Stimulated activated CD4-positive, alpha-beta T cell treated with anti-CD3 and anti-CD28 coated beads, Interleukin-4, amount 100 ng/mL, for 24 hours (primary cell): ENCODE results near the gene ZMIZ1.

ENCODE experiments used
- DNase-seq: peaks from one replicate; pipeline ENCODE4 v3.0.0-alpha.2; 2020

Gene ZMIZ1

DNA sequence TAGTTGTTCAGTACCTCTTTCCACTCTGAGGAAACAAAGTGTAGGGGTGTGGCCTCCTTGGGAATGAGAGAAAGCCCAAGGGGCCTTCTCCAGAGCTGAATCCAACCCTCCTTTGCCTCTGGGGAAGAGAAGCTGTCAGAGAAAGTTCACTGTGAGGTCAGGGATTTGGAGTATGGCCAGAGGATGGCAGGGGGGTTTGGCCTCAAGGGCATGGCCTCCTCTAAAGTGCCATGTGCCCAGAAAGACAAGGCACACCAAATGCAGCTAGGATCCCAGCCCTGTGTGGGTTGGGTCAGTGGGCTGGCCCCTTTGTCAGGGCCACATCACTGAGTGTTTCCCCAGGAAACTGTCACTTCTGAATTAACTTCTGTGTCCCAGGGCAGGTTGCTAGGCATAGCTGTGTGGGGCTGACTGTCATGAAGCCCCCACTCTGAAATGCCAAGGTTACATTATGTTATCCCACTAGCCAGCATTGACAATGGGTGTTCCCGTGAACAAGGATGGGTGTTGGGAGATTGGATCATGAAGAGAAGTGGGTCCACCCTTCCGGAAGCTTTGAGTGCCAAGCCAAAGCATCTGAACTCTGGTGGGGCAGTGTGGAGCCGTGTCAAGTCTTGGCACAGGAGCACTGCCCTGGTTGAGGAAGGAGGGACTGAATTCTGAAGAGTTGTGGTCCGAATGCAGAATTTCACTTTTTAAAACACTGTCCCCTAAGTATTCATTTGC, 123.3 kb downstream of the ZMIZ1 start:
- no peak for DNase-seq

DNA sequence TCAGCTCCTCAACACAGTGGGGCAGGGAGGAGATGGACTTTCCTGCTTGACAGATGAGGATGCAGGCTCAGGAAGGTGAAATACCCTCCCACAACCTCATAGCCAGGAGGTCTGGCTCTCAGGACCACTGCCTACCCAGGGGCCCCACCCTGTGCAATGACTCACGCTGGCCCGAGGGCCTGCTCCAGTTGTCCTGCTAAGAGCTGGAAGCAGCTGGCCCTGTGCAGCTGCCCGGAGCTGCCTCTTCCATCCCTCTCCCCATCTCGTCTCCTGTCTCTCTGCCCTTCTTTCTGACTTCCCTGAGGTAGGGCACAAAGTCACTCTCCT, 123.9 kb downstream of the ZMIZ1 start:
- no peak for DNase-seq

DNA sequence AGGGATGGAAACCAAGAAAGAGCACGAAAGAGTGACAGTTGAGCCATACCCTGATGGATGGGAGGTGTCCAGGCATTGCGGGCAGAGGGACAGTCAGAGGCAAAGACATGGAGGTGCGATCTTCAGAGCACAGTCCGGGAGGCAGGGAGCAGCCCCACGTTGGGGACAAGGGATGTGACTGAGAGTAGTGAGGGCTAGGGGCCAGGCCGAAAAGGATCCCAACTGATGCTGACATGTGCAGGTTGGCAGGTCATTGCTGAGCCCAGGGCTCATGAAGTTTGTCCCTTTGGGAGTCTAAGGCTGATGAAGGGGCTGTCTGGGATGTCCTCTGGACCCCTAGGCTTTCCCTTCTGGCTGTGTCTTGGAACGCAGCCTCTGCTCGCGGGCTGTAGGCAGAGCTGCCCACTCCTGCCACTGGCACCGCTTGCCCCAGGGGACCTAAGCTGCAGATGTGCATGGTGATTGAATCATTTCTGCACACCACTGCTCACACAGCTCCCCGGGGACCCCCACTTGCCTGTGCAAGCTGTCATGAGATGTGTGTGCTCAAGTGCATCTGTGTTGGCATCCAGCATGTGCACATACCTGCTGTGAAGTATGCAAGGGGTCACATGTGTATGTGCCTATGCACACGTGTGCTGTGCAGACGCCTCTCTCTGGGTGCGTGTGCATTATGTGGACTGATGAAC, 125.1 kb downstream of the ZMIZ1 start:
- DNase-seq = no peak

DNA sequence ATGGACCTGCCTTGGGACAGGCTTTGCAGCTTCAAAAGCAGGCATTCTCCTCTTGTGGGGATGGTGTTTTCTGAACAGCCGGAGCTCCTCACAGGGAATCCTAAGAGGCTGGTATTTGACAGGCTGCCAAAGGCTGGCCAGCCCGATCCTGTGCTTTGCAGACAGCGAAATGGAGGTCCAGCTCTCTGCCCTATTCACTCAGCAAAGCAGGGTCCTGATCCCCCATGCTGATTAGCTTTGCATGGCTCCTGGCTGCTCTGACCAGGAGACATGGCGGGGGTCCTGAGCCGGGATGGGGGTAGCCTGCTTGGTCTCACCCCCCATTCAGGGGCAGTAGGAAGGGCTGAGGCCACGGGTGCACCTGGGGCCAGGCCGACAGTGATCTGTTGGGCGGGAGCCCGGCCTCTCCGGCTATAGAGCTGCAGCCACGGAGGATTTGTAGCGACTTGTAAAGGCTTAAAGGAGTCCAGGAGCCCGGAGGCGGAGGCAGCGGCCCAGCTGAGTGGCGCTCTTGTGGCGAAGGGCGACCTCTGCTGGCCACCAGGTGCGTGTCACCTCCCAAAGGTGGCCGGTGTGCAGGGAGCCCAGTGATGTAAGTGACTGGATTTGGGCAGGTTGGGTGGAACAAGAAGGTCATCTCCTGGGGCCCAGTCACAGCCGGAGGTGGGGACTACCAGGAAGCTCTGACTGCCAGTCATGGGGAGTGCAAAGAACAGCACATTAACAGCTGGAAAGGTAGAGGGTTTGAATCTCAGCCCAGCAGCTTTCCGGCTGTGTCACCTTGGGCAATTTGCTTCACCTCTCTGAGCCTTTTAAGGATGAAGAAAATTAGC, 126.5 kb downstream of the ZMIZ1 start:
- peak; percentile 79 for DNase-seq

DNA sequence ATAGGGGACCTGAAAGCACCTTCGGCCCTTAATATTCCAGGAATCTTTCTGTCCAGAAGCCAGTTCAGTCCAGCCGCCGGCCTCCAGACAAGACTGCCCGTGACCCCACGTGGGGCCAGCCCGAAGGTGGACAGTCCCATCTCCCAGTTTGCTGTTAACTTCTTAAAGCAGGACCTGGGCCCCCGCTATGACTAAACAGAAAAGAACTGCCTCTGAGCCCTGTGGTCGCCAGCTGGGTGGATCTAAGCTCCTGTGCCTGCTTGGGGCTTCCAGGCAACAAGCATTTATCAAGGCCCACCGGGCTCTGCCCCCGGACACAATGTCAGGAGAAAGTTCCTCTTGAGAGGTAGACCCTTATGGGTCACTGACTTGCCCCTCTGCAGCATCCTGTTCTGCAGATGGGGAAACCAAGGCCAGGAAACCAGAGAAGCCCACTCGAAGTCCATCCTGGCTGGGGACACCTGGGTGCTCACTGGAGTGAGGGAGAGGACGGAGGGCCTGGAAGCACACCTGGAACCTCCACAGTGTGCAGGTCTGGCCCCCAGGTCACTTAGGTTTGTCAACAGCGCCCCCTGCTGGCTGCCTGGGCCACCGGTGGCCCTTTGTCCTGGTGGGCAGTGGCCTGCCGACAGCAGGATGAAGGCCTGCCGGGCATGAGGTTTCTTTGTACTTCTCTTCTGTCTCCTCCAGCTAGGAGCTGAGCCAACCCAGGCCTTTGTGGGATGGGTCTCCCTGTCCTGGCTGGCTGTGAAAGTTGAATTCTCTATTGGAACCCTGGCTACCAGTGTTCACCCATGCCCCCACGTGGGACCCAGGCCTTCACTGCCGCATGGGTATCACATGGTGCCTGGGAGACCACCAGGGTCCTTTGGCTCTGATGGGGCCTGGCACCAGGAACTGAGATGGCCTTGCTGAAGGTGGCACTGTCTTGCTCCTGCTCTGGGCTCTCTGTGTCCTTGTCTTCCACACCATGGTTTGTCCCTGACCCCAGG, 128.0 kb downstream of the ZMIZ1 start:
- peak; percentile 78 for DNase-seq

DNA sequence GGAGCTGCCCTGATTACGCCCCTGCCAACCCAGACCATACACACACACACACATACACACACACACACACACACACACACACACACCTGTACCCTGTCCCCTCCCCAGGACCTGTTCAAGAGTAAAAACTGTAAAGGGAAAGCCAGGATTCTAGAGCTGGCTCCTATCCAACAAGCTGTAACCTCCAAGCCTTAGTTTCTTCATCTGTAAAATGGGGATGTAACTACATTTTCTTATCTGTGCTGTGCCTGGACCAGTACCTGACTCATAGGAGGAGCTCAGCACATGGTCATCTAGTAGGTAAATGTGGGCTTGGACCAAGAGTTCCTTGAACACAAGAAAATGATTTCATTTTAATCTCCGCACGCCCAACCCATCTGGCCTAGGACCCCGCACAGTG, 128.8 kb downstream of the ZMIZ1 start:
- no peak for DNase-seq

DNA sequence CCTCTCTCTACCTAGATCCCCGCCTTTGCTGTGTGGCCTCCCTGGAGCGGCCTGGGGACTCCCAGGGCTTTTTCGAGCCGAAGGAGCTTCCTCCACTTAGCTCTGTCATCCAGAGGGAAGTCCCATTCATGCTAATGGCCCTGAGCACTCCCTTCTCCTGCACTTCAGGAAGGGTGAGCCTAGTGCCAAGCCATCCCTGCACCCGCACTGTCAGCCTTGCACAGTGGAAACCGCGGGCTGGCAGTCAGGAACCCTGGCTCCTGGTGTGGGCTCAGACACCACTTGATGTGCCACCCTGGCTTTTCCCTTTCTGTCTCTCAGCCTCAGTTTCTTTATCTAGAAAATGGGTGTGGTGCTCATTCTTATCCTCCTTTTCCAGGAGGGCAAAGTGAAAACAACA, 131.6 kb downstream of the ZMIZ1 start:
- no peak for DNase-seq

DNA sequence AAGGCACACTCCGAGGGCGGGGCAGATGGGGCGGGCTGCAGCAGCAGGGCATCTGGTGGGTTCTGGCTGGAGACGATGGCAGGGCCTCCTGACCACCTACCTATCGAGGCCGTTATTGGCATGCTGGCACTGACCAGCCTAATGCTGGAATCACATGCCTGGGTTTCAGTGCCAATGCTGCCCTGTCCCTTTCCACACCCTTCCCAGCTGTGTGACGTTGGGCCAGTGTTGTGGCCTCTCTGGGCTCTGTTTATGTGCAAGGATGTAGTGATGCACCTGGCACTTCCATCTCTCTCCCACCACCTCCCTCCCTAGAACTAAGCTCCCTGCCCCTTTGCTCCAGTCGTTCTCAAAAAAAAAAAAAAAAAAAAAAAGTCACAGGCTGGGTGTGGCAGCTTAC, 132.9 kb downstream of the ZMIZ1 start:
- no peak for DNase-seq

DNA sequence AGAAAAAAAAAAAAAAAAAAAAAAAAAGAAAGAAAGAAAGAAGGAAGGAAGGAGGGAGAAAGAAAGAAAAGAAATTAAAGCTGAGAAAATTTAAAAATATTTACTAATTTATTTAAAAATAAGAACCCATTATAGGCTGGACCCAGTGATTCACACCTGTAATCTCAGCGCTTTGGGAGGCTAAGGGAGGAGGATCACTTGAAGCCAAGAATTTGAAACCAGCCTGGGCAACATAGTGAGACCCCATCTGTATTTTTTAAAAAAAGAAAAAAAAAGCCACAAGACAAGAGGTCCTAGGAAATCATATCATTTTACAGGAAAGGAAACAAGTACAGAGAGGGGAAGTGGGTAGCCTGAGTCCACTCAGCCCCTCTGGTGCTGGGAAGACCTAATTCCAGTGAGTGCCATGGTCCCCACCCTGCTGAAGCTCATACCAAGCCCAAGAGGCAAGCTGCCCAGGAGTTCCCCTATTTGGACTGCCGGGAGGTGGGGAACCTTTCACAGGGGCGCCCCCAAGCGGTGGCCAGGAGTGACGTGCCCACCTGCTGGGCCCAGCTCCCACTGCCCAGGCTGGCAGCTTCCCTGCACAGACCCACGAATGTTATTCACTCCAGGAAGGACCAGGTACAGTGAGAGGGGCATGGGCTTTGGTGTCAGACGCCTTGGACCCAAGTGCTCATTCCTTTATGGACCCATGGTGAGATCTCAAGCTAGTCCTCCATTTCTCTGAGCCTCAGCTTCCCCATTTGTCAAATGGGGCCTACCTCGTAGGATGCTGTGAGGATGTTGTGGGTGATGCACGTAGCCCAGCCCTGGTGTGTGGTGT, 133.6 kb downstream of the ZMIZ1 start:
- peak; percentile 31 for DNase-seq

DNA sequence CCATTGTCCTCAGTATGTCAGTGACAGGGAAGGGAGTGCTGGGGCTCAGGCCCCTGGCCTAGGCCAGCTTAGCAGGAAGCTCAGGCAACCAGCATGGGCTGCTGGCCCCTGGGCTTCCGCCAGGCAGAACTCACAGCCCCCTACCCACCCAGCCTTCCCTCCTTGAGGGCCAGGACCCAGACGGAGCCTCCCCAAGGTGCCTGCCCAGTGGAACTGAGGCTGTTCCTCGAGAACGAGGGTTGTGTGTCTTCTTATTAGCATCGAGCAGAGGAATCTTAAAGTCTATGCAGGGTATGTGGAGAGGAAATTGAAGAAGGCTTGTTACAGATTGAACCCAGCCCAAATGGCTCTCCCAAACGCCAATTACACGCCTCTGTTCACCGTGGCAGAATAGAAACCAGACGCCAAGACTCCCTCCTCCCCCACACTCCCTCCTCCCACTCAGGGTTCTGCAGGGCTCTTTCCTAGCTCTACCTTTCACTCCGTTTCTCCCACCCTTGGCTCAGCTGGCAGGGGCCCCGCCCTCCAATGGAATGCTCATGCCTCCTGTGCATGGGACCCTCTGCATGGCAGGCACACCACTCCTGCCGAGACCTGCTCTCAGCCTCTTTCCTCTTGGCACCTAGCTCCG, 134.4 kb downstream of the ZMIZ1 start:
- DNase-seq = no peak

DNA sequence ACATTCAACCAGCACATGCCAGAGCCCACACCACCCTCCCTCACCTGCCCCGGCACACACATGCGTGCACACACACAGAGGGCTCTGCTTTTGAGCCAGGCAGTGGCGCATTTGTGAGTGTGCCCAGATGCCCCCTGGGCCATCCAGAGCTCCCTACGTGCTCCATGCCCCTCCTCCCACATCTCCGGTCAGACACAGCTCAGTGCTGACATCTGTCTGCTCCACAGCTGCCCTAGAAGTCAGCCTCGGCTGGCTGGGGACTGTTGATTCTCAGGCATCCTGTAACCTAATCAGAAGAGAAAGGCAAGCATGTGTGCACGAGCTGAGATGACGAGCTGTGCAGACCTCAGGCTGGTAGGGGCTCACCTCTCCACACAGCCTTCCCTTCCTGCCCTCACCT, 135.1 kb downstream of the ZMIZ1 start:
- DNase-seq = no peak

DNA sequence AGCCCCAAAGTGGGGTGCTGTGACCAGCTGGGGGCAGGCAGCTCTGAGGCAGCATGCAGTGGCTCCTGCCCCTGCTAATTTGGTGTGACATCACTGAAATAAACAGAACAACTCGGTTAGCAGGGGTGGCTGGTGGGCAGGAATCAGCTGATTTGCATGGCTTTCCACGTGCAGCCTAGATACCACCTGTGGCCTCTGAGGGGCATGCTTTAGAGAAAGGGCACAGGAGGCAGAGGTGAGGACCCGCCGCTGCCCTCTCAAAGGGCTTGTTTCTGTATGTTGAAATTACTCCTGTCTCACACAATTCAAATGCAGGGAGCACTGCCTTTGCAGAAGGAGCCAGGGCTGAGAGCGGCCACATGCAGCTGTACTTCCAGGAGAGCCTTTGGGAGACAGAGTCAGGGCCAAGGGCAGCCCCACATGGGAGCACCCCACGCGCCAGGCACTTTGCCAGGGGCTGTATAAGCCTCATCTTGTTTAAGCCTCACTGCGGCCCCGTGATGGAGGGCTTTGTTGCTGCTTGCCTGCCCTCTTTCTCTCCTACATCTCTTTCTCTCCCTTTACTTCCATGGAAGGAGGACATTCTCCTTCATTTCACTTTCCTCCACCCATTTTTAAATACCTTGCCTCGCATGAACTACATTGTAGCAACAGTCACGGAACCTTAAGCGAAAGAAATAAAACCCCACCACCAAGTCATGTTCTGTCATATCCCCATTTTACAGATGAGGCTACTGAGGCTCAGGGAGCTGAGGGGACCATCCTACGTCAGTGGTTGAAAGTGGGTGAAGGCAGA, 137.7 kb downstream of the ZMIZ1 start:
- DNase-seq = no peak

DNA sequence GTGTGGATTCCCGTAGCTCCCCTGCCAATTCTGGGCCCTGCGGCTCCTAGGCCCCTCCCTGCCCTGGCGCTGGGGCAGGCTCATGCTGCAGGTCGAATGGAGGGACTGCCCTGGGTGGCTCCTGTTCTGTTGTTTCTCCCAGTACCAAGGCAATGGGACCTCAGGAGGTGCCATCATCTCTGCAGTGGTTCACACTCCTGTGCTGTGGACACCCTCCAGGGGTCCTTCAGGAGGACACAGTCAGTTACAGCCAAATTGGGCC, 138.3 kb downstream of the ZMIZ1 start:
- no peak for DNase-seq

DNA sequence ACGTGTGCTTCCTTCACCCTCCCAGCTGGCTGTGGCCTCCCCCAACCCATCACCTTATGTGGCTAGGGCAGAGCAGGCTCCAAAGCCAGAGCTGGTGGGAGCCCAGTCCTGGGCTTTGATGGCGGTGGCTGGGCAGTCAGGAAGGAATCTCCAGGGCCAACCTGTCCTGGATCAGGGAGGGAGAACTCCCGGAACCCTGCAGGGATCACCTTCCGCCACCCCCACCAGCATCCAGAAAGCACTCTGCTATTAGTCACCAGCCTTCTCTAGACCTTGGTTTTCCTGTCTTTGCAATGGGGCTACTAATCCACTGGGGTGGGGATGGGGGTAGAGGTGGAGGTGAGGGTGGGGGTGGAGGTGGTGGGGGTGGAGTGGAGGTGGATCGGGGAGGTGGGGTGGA, 139.0 kb downstream of the ZMIZ1 start:
- no peak for DNase-seq

DNA sequence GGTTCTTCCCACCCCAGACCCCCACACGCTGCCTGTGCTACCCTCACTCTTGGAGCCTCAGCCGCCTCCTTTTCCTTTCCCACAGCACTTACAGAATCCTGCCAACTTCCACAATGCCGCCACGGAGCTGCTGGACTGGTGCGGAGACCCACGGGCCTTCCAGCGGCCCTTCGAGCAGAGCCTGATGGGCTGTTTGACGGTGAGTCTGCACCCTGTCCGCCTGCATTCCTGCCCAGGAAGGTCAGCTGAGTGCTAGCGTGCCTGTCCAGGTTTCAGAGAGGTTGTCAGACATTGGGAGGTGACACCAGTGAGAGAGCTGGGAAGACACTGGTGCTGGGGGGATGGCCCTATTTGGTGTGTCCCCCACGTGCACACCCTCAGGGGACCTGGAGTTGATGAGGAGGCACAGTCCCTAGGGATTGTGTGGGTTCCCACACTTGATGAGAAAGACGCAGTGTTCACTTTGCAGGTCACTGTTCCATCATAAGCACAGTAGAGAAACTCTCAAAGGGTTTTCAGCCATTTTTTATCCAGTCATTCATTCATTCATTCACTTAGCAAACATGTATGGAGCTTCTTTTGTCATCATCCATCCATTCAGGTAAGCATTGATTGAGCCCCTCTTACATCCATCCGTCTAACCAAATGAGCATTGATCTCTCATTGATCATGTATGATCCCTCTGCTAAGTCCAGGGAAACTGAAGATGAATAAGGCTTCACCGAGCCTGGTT, 139.7 kb downstream of the ZMIZ1 start:
- no peak for DNase-seq

DNA sequence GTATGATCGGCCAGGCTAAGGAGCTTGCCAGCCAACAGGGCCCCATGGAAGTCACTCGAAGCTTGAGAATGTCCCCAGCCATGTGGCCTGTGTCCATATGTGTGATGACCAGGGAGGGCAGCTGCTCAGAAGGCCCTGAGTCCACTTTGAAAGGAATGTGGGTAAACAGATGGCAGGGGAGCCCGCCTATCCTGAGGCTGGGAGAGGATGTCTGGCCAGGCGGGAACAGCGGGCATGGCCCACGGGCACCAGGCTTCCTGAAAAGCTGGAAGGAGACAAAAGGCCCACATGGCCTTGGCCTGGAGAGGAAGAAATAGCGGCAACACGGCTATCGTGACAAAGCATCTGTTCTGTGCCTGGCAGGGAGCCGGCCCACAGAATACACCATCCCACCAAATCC, 140.6 kb downstream of the ZMIZ1 start:
- no peak for DNase-seq

DNA sequence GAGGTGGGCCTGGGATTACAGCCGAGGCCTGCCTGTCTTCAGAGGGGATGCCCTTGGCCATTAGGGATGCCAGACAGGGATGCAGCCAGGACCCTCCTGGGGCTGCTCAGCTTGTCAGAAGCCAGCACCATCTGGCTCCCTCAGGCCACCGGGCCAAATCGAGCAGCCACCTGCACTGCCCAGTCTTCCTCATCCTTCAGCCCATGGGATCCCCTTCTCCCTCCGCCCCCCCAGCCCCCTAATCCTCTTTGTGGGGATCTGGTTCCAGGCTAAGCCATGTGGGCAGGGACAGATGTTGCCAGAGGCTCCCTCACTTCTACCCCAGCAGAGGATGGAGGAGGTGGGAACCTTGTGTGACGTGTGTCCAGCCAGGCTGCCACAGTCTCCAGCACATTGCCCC, 141.1 kb downstream of the ZMIZ1 start:
- no peak for DNase-seq

DNA sequence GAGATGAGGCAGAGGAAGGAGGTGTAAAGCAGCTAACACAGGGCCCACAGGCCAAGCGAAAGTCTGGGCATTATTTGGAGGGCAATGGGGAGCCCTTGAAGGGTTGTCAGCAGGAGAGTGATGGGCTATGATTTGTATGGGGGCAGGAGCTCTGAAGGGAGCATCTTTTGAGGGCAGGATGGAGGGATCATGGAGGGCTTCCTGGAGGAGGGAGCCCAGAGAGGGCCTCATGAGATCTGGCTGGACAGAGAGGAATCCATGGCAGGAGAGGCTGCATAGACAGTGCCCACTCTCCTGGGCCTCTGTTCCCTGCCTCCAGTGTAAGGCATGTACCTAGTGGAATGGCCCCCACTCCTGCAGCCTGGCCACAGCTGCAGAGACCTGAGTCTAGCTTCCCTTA, 141.9 kb downstream of the ZMIZ1 start:
- no peak for DNase-seq

DNA sequence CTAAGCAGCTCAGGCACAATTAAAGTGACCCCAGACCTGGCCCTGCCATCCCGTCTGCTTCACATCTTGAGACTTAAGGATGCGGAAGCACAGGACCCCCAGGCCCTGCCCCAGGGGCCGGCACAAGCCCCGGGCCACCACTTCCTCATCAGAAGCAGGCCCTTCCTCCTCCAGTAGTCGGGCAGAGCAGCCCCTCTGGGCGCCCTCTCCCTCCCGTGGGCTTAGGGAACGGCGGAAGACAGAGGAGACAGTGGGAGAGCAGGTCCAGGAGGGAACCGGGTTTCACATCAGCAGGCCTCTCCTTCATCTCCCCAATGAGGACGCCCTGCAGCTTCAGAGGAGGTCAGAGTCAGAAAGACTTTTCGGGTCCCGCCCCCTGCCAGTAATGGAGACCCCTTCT, 142.8 kb downstream of the ZMIZ1 start:
- no peak for DNase-seq

DNA sequence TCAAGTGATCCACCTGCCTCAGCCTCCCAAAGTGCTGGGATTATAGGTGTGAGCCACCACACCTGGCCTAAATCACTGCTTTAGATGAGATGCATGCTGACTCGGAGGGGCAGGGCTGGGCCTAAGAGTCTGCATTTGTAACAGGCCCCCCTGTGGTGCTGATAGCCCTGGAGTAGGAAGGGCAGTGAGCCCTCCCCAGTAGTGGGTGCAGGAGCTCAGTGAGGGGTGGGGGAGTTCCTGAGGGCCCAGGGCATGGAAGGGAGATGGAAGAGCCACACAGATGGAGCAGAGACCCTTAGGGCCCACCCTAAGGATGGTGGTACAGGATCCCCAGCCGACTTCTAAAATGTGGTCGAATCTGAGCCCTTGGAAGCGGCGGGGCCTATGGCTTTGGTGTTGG, 146.8 kb downstream of the ZMIZ1 start:
- DNase-seq = no peak
